DOHH2 (cell line): ENCODE data around the gene CCDC112.

Source experiments
- CTCF ChIP-seq: fragments of 200-600 bp; sonication (generic); IDR thresholded peaks from one replicate; pipeline ENCODE4 v1.5.1; 2014; ENCODE audit warnings: antibody characterized with exemption, mild to moderate bottlenecking, low read depth, low read length; ENCODE audit not compliant: poor library complexity, severe bottlenecking
- EZH2phosphoT487 ChIP-seq: fragments of 200-600 bp; sonication (generic); IDR thresholded peaks from 2 replicates; pipeline ENCODE4 v1.6.1; 2017; ENCODE audit warnings: borderline replicate concordance, mild to moderate bottlenecking, antibody characterized with exemption, low read length, moderate library complexity, mixed read lengths

- TF ChIP-seq CTCF = no peak
- no peak for TF ChIP-seq EZH2phosphoT487
Measured at GRCh38 chr5:115257981-115258380, 38.5 kb downstream of the CCDC112 start.
